ENCODE data around the gene ISYNA1.

DNA sequence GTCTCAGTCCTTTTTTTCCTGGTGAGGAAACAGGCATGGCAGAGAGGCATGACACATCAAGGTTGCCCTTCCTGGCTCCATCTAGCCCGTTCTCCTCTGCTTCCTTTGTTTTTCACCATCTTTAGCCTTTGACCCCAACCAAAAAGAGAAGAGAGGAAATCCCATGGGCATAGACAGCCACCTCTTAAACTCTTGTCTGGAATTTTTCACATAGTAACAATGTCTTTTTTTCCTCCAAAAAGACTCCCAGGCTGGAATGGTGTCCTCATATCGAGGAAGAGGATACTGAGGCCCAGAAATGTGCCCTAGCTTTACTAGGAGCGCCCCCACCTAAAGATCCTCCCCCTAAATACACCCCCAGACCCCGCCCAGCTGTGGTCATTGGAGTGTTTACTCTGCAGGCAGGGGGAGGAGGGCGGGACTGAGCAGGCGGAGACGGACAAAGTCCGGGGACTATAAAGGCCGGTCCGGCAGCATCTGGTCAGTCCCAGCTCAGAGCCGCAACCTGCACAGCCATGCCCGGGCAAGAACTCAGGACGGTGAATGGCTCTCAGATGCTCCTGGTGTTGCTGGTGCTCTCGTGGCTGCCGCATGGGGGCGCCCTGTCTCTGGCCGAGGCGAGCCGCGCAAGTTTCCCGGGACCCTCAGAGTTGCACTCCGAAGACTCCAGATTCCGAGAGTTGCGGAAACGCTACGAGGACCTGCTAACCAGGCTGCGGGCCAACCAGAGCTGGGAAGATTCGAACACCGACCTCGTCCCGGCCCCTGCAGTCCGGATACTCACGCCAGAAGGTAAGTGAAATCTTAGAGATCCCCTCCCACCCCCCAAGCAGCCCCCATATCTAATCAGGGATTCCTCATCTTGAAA, 52.0 kb downstream of the ISYNA1 start, which contains the start of gene GDF15:
- TF ChIP-seq CTCF (IDR thresholded peaks at IDR 0.05; ENCODE audit: low read length) (peak; percentile 73), EZH2 (IDR thresholded peaks at IDR 0.05; ENCODE audit: borderline replicate concordance, low read length) (no peak)
